ENCODE data around the gene LYL1. TPM values are rescaled to one million over a fixed set of nuclear protein-coding genes. Genes with fewer than 3 reads are reported as not detected.

Gene LYL1
- total RNA-seq, 2 donors from 2014 or later: 1.1 to 1.6 TPM

DNA sequence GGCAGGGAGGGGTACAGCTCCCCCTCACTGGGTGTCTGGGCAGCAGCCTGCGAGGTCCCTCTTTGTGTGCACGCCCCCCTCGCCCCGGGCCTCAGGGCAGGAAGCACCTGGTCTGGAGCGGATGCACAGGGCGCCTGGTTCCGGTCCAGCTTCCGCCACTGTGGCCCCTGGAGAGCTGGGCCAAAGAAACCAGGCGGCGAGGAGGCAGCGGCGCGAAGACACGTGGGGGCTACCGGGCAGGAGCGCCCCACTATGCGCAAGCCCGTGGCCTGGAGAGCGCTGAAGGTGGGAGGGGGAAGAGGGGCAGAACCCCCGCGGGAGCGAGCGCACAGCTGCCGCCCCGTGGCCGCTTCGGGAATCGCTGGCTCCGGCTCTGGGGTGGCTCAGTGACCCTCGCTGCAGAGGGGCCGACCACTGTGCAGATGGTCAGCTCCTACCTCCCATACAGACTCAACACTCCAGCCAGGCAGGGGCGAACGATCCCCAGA, 1.7 kb upstream of the LYL1 start:
- H3K36me3 Mint-ChIP-seq (ENCODE audit: low read depth): peaks cover 42% of the 10 kb centered on the region
- ATAC-seq (replicated peaks): peak; percentile 33
- H3K27me3 Mint-ChIP-seq: no peaks in the 10 kb centered on the region
- peak overlapping the region; percentile 78 for H3K27ac Mint-ChIP-seq
- H3K4me3 Mint-ChIP-seq: peak overlapping the region; percentile 78
- peaks cover 18% of the 10 kb centered on the region for H3K4me1 Mint-ChIP-seq
- no peaks in the 10 kb centered on the region for H3K9me3 Mint-ChIP-seq

GRCh38 chr19:13103581-13104359, 1.1 kb upstream of the LYL1 start:
- peaks cover 18% of the 10 kb centered on the region for H3K4me1 Mint-ChIP-seq
- no peaks in the 10 kb centered on the region for H3K9me3 Mint-ChIP-seq
- peak overlapping the region; percentile 78 for H3K4me3 Mint-ChIP-seq
- H3K27ac Mint-ChIP-seq: no peak overlapping the region
- no peaks in the 10 kb centered on the region for H3K27me3 Mint-ChIP-seq
- no peak for ATAC-seq (replicated peaks)
- peaks cover 36% of the 10 kb centered on the region for H3K36me3 Mint-ChIP-seq (ENCODE audit: low read depth)

DNA sequence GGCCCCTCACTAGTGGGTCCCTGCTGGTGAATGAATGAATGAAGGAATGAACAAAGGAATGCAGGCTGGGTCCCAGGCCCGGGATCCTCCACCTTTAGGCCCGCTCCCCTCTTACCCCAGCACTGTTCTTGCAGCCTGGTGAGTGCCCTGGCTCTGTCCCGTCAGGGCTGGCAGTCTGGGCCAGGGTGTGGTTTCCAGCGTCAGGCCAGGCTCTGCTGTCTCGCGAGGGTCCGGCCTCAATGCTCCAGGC, 317 bp downstream of the LYL1 start:
- H3K9me3 Mint-ChIP-seq: no peaks in the 10 kb centered on the region
- H3K27ac Mint-ChIP-seq: no peak overlapping the region
- H3K36me3 Mint-ChIP-seq (ENCODE audit: low read depth): peaks cover 23% of the 10 kb centered on the region
- H3K4me1 Mint-ChIP-seq: peaks cover 23% of the 10 kb centered on the region
- H3K4me3 Mint-ChIP-seq: peak overlapping the region; percentile 63
- H3K27me3 Mint-ChIP-seq: peaks cover 5% of the 10 kb centered on the region
- no peak for ATAC-seq (replicated peaks)

DNA sequence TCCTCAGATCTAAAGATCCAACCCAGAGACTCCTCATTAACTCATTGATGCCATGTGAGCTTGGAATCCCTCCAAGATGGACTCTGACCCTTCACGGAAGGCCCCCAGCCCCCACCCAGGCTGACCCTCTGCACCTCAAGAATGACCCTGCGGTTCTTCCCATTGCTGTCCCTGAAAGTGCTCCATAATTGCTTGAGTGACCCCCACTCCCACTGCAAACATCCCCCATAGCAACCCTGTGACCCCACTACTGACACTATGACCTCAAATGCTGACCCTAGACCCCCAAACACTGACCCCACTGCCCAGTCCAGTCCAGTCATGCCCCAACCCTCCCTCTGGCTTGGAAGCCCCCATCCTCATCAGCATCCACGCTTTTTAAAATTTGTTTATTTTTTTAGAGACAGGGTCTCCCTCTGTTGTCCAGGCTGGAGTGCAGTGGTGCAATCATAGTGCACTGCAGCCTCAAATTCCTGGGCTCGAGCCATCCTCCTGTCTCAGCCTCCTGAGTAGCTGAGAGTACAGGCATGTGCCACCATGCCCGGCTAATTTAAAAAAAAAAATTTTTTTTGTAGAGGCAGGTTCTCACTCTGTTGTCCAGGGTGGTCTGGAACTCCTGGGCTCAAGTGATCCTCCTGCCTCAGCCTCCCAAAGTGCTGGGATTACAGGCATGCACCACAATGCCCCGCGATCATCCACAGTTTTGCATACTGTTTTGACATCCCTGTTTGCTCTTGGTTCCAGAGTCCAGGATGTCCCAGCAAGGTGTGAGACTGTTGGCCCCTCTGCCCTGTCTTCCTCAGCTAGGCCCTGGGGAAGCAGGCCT, 855 bp downstream of the LYL1 start:
- Mint-ChIP-seq H3K27me3 (peaks cover 5% of the 10 kb centered on the region), H3K27ac (peak overlapping the region; percentile 36), H3K4me1 (peaks cover 23% of the 10 kb centered on the region), H3K9me3 (no peaks in the 10 kb centered on the region), H3K36me3 (ENCODE audit: low read depth) (peaks cover 20% of the 10 kb centered on the region), H3K4me3 (peak overlapping the region; percentile 63)
- no peak for ATAC-seq (replicated peaks)

DNA sequence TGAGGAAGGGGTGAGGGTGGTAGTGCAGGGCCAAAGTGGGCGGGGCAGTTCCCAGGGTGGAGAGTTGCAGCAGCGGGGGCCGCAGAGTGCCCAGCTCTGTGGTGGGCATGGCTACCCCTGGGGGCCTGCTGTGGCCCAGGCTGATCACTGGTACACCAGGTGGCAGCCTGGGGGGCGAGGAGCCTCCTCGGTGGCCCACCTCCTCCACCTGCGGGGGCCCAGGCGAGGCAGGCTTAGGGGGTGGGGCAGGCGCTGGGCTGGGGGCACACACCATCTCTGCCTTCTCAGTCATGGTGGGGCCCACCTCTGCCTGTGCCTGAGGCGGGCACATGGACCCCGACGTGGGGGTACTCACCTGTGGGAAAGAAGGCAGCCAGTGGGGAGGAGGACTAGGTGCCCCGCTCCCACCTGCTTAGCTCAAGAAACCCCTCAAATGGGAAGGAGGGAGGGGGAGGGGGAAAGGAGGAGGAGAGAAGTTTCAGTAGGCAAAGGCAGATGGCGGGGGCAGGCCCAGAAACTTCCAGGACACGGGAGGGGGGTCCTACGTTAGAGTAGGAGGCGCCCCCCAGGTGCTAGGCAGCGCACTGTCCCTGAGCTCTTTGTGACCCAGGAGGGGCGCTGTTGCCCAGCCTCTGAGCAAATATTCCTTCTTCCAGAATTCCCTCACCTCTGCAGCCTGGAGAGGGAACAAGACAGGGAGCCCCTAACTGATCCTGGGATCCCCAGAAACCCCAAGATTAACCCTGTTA, 1.6 kb downstream of the LYL1 start:
- Mint-ChIP-seq H3K36me3 (ENCODE audit: low read depth) (peaks cover 14% of the 10 kb centered on the region), H3K27me3 (peaks cover 8% of the 10 kb centered on the region), H3K27ac (peak overlapping the region; percentile 36), H3K4me1 (peaks cover 26% of the 10 kb centered on the region), H3K4me3 (peak overlapping the region; percentile 67), H3K9me3 (no peaks in the 10 kb centered on the region)
- ATAC-seq (replicated peaks): no peak

DNA sequence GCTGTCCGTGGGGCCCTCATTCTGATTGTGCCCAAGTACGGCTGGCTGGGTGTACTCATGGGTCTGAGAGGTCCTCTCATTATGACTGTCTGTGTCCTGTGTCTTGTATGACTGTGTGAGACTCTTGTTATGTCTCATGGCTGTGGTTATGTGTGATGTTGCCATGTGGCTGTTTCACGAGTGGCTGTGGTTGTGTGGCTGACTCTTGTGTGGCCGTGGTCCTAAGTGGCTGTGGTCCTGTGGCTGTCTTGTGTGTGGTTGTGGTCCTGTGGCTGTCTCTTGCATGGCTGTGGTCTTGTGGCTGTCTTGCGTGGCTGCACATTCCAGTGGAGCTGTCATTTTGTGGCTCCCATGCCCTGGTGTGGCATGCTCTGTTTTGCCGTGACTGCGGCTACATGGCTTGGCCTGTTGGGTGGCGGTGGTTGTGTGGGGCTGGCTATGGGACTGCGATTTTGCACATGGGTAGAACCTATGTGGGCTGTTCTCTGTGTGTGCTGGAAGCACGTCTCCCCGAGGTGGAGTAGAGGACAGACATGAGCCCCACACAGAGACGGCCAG, 2.5 kb downstream of the LYL1 start:
- peaks cover 14% of the 10 kb centered on the region for H3K36me3 Mint-ChIP-seq (ENCODE audit: low read depth)
- peaks cover 11% of the 10 kb centered on the region for H3K27me3 Mint-ChIP-seq
- peak; percentile 89 for ATAC-seq (replicated peaks)
- H3K4me1 Mint-ChIP-seq: peaks cover 29% of the 10 kb centered on the region
- H3K27ac Mint-ChIP-seq: peak overlapping the region; percentile 88
- no peaks in the 10 kb centered on the region for H3K9me3 Mint-ChIP-seq
- peak overlapping the region; percentile 67 for H3K4me3 Mint-ChIP-seq

- no peaks in the 10 kb centered on the region for H3K9me3 Mint-ChIP-seq
- H3K36me3 Mint-ChIP-seq (ENCODE audit: low read depth): peaks cover 9% of the 10 kb centered on the region
- peaks cover 14% of the 10 kb centered on the region for H3K27me3 Mint-ChIP-seq
- H3K27ac Mint-ChIP-seq: peak overlapping the region; percentile 88
- peak overlapping the region; percentile 67 for H3K4me3 Mint-ChIP-seq
- peak; percentile 64 for ATAC-seq (replicated peaks)
- peaks cover 25% of the 10 kb centered on the region for H3K4me1 Mint-ChIP-seq
Observed at GRCh38 chr19:13099073-13099999, 3.3 kb downstream of the LYL1 start.

GRCh38 chr19:13098277-13099072, 4.2 kb downstream of the LYL1 start:
- Mint-ChIP-seq H3K4me1 (peaks cover 25% of the 10 kb centered on the region), H3K9me3 (no peaks in the 10 kb centered on the region), H3K27me3 (peaks cover 14% of the 10 kb centered on the region), H3K4me3 (peak overlapping the region; percentile 67), H3K27ac (no peak overlapping the region), H3K36me3 (ENCODE audit: low read depth) (peaks cover 8% of the 10 kb centered on the region)
- ATAC-seq (replicated peaks): no peak

DNA sequence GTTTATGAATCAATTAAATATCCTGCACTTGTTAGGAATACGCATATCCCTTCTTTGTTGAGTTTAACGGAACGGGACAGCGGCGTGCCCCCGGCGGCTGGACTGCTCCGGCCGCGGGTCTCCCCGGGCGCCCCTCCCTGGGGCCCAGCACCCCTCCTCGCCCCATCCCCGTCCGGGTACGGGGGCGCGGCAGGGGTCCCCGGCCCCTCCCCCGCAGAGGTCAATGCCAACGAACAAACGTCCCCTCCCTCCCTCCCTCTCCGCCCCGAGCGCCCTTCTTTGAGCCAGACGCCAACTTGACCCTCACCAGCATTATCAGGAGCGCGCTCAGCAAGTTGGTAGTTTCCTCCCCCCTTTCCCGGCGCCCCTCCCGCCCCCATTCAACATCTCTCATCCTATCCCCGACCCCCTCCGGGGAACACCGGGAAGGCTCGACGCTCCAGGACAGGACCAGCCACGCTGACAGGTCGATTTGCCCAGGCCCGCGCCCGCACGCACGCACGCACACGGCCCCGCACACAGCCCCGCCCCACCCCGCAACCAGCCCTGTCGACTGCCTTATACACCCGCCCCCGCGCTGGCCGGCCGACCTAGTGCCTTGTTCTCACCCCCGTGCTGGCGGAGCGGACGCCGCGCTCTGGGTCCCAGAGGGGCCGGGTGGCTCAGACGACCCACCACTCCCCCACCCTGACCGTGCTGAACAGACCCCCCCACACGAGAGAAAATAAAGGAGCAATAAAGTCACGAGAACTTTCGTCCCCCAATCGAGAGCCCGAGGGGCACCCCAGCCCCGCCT, 5.0 kb downstream of the LYL1 start:
- Mint-ChIP-seq H3K27ac (no peak overlapping the region), H3K9me3 (no peaks in the 10 kb centered on the region), H3K36me3 (ENCODE audit: low read depth) (peaks cover 8% of the 10 kb centered on the region), H3K4me1 (peaks cover 25% of the 10 kb centered on the region), H3K27me3 (peaks cover 14% of the 10 kb centered on the region), H3K4me3 (peak overlapping the region; percentile 67)
- ATAC-seq (replicated peaks): no peak

DNA sequence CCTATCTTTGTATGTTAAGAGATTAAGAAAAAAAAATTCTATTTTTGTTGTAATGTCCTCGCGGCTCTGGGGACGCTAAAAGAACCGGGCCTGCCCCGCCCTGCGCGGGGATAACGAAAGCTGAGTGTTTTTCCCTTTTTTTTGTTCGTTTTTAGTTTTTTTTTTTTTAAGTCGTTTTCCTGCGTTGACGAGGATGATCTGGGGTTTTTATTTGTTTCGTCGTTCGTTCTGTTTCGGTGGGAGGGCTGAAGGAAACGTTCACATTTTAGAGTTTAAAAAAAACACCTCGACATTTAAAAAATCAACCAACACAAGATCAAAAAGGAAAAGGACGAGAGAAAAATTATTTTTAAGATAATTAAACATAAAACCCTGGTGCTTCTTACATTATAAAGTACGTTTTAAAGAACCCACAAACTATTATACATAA, 5.6 kb downstream of the LYL1 start:
- Mint-ChIP-seq H3K9me3 (no peaks in the 10 kb centered on the region), H3K4me3 (peak overlapping the region; percentile 47), H3K27ac (no peak overlapping the region), H3K36me3 (ENCODE audit: low read depth) (peaks cover 8% of the 10 kb centered on the region), H3K27me3 (peaks cover 14% of the 10 kb centered on the region), H3K4me1 (peaks cover 25% of the 10 kb centered on the region)
- no peak for ATAC-seq (replicated peaks)

DNA sequence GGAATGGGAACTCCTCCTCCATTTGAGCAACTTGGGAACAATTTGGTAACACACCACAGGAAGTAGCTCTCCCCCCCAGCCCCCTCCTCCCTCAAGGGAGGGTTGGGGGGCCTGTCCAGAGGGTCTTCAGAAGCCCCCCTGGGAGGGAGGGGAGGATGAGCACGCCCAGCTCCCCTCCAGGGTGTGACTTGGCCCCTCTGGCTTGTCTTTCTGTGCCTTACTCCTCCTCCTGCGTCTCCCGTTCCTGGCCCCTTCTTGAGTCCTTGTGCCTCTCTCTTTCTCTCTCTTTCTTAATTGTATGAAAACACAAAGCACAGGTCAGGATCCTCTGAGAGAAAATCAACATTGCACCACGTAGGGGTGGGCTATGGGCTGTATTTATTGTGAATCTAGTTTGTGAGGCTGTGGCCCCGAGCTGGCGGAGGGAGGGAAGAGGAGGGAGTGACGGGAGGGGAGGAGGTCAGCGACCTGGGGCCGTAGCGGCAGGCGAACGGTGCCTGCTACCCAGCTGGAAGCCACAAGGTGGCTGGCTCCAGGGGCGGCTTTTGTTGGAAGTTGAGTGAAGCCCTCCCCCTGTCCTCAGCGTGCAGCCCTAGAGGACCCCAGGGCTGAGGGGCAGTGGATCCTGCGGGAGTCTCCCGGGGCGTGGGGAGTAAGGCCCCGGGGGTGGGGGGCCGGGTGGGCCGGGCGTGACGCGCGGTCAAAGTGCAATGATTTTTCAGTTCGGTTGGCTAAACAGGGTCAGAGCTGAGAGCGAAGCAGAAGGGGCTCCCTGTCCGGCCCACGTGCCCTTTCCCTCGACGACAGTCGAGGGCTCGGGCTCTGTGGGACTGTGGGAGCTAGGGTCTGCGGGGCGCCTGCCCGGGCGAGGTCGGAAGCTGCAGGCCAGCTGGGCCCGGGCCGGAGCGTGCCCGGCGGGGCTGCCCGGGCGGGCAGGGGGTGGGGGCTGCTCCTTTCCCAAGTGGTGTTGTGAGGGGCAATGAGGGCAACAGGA, 6.4 kb downstream of the LYL1 start:
- H3K27ac Mint-ChIP-seq: no peak overlapping the region
- H3K4me3 Mint-ChIP-seq: peak overlapping the region; percentile 56
- no peaks in the 10 kb centered on the region for H3K9me3 Mint-ChIP-seq
- no peak for ATAC-seq (replicated peaks)
- H3K27me3 Mint-ChIP-seq: peaks cover 14% of the 10 kb centered on the region
- H3K4me1 Mint-ChIP-seq: peaks cover 20% of the 10 kb centered on the region
- H3K36me3 Mint-ChIP-seq (ENCODE audit: low read depth): peaks cover 8% of the 10 kb centered on the region

All from activated T-helper 17 cell treated with anti-CD3 and anti-CD28 coated beads, Interleukin-2, amount 50 U/mL, for 72 hours (primary cell).